ENCODE results near the gene HUS1B.
"Not testable (repeated sequence)": the region's sequence is repeated elsewhere in the genome, so short reads cannot be mapped to it uniquely, and the experiment has no call there.

HUS1B gene

GRCh38 chr6:678520-678919 lies 21.6 kb upstream of the HUS1B start:
- no peak for ATAC-seq

GRCh38 chr6:677919-678318 lies 21.0 kb upstream of the HUS1B start:
- ATAC-seq: no peak

- ATAC-seq: peak; percentile 25 to 43
Observed at GRCh38 chr6:674956-675355, 18.1 kb upstream of the HUS1B start.

- no peak for ATAC-seq
Observed at GRCh38 chr6:674406-674805, 17.5 kb upstream of the HUS1B start.

- ATAC-seq: no peak
Observed at GRCh38 chr6:667253-667927, 10.5 kb upstream of the HUS1B start.

- peak in 1 of 2 donors; percentile 73 for ATAC-seq
Observed at GRCh38 chr6:665403-666267, 8.7 kb upstream of the HUS1B start.

- ATAC-seq: not testable (repeated sequence)
Observed at GRCh38 chr6:663788-664187, 6.9 kb upstream of the HUS1B start.

GRCh38 chr6:659716-660581 lies 3.0 kb upstream of the HUS1B start:
- no peak for ATAC-seq

- no peak for ATAC-seq
Observed at GRCh38 chr6:658244-658643, 1.3 kb upstream of the HUS1B start.

GRCh38 chr6:657743-658142 lies 843 bp upstream of the HUS1B start:
- no peak for ATAC-seq

- ATAC-seq: no peak
Observed at GRCh38 chr6:654136-654535, 2.8 kb downstream of the HUS1B start.

GRCh38 chr6:652865-653264 lies 4.0 kb downstream of the HUS1B start:
- ATAC-seq: peak; percentile 35 to 48

GRCh38 chr6:650098-650497 lies 6.8 kb downstream of the HUS1B start:
- no peak for ATAC-seq

- no peak for ATAC-seq
Observed at GRCh38 chr6:642805-643204, 14.1 kb downstream of the HUS1B start.

- no peak for ATAC-seq
Observed at GRCh38 chr6:641225-641985, 15.5 kb downstream of the HUS1B start.

- ATAC-seq: peak; percentile 85 to 97
Observed at GRCh38 chr6:636488-636887, 20.4 kb downstream of the HUS1B start.

- no peak for ATAC-seq
Observed at GRCh38 chr6:635233-635632, 21.7 kb downstream of the HUS1B start.

GRCh38 chr6:633611-634010 lies 23.3 kb downstream of the HUS1B start:
- no peak for ATAC-seq

GRCh38 chr6:628766-629165 lies 28.1 kb downstream of the HUS1B start:
- peak; percentile 48 to 51 for ATAC-seq

- ATAC-seq: no peak
Observed at GRCh38 chr6:626236-626635, 30.7 kb downstream of the HUS1B start.

- no peak for ATAC-seq
Observed at GRCh38 chr6:624979-625378, 31.9 kb downstream of the HUS1B start.

GRCh38 chr6:622462-622861 lies 34.4 kb downstream of the HUS1B start:
- ATAC-seq: no peak
